Gastroesophageal sphincter (tissue), 3 donors: ENCODE measurements around the gene APOOL.

Experiments used
- EP300 ChIP-seq: sonication (generic); formaldehyde crosslinking; IDR thresholded peaks from one replicate; pipeline ENCODE4 v1.6.1; 2017; ENCODE audit warnings: antibody characterized with exemption, mild to moderate bottlenecking
- POLR2A ChIP-seq, 2 donors: fragments of 450-650 bp; IDR thresholded peaks; one replicate each; pipeline ENCODE4 v1.6.1; 2017; ENCODE audit warnings: antibody characterized with exemption in 2 of 2, mild to moderate bottlenecking in 2 of 2, moderate library complexity in 1 of 2
- POLR2AphosphoS5 ChIP-seq: sonication (generic); formaldehyde crosslinking; IDR thresholded peaks from one replicate; pipeline ENCODE4 v1.6.1; 2017; ENCODE audit warnings: antibody characterized with exemption
- TF ChIP-seq, protein P1 (sequence below), 4 experiments: fragments of 200-600 bp in 2 of 4; fragments of 450-650 bp in 2 of 4; sonication (generic) in 1 of 4; IDR thresholded peaks; one replicate each; pipeline ENCODE4 v1.5.1; 2017 to 2019; ENCODE audit warnings: antibody characterized with exemption in 4 of 4, mild to moderate bottlenecking in 2 of 4, moderate library complexity in 2 of 4

DNA sequence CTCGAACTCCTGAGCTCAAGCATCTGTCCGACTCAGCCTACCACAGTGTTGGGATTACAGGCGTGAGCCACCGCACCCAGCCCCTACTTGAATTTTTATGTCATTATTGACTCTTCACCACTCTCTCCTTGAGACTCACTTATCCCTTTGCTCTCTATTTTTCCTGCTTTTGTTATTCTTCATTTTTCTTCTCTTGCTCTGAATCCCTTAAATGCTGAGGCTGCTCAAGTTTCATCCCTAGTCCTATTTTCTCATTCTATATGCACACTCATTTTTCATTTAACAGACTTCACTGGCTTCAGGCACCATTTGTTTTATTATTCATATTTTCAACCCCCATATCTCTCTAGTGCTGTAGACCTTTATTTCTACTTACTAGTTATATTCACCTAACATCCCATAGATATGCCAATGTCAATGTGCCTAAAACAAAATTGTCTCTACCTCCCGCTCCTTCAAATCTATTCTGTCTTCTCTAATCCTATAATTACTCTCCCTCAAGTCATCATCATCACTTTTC, 85.7 kb downstream of the APOOL start:
- TF ChIP-seq, protein P1, sequence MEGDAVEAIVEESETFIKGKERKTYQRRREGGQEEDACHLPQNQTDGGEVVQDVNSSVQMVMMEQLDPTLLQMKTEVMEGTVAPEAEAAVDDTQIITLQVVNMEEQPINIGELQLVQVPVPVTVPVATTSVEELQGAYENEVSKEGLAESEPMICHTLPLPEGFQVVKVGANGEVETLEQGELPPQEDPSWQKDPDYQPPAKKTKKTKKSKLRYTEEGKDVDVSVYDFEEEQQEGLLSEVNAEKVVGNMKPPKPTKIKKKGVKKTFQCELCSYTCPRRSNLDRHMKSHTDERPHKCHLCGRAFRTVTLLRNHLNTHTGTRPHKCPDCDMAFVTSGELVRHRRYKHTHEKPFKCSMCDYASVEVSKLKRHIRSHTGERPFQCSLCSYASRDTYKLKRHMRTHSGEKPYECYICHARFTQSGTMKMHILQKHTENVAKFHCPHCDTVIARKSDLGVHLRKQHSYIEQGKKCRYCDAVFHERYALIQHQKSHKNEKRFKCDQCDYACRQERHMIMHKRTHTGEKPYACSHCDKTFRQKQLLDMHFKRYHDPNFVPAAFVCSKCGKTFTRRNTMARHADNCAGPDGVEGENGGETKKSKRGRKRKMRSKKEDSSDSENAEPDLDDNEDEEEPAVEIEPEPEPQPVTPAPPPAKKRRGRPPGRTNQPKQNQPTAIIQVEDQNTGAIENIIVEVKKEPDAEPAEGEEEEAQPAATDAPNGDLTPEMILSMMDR (IDR thresholded peaks at IDR 0.05): no peak
- no peak for TF ChIP-seq POLR2A (IDR thresholded peaks at IDR 0.05)
- TF ChIP-seq POLR2AphosphoS5: no peak
- no peak for TF ChIP-seq EP300
